HepG2 (cell line): ENCODE measurements around the gene PTGIS. TPM values are rescaled to one million over a fixed set of nuclear protein-coding genes. Genes with fewer than 3 reads are reported as not detected.

Experiments
- KLF15 ChIP-seq: sonication (generic); formaldehyde crosslinking; IDR thresholded peaks from 2 replicates; pipeline ENCODE4 v1.8.1; 2023; ENCODE audit warnings: borderline replicate concordance, mild to moderate bottlenecking, inconsistent platforms, missing genetic modification reagents, mixed read lengths
- MAFF ChIP-seq: IDR thresholded peaks from 2 replicates; pipeline ENCODE4 v1.6.1; 2011; ENCODE audit warnings: low read depth, low read length, improper control_type of control experiment
- NCOA5 ChIP-seq: sonication (generic); formaldehyde crosslinking; IDR thresholded peaks from 2 replicates; pipeline ENCODE4 v1.4.0; 2020; ENCODE audit warnings: missing genetic modification reagents
- TRAFD1 ChIP-seq: sonication (generic); formaldehyde crosslinking; IDR thresholded peaks from 2 replicates; pipeline ENCODE4 v1.5.1; 2020; ENCODE audit warnings: missing genetic modification reagents, mild to moderate bottlenecking, borderline replicate concordance
- TRIM22 ChIP-seq: fragments of 450-650 bp; IDR thresholded peaks from 2 replicates; pipeline ENCODE4 v1.6.1; 2017
- ZNF350 ChIP-seq: sonication (generic); formaldehyde crosslinking; IDR thresholded peaks from 2 replicates; pipeline ENCODE4 v1.4.0; 2020; ENCODE audit warnings: mild to moderate bottlenecking, low read depth, missing genetic modification reagents, borderline replicate concordance
- polyA plus RNA-seq, 8 experiments: library from polyadenylated mRNA; depleted of rRNA in 3 of 8; stranded (reverse) in 7 of 8; unstranded in 1 of 8; fragments of >200 nt; fragmentation: Illumina TruSeq in 4 of 8; extraction: Trizol in 4 of 8; gene quantifications; 2 replicates each; pipeline versions ENCODE4 v1.2.1 to v1.2.3, GENCODE V29; 2011 to 2016; ENCODE audit warnings: low read depth in 4 of 8, missing spikeins in 1 of 8, mixed read lengths in 1 of 8; ENCODE audit not compliant: insufficient read depth in 1 of 8
- total RNA-seq, 5 experiments: library from RNA; depleted of rRNA; stranded (reverse); fragments of >200 nt; fragmentation: Illumina TruSeq; extraction: Trizol; gene quantifications; 2 replicates each; pipeline ENCODE4 v1.2.3, GENCODE V29; 2016; ENCODE audit warnings: low read depth in 1 of 5
- TF ChIP-seq, protein P1 (sequence below): sonication (generic); formaldehyde crosslinking; IDR thresholded peaks from 2 replicates; pipeline ENCODE4 v1.4.0; 2020; ENCODE audit warnings: mild to moderate bottlenecking, missing genetic modification reagents

PTGIS gene
- total and polyA plus RNA-seq, 2 of the 13 experiments (the other 11 are each of a cell fraction or from before 2014, with no cell fraction given) = not detected

GRCh38 chr20:49543071-49543857 is 24.7 kb downstream of the PTGIS start (continued):
- TF ChIP-seq, protein P1, sequence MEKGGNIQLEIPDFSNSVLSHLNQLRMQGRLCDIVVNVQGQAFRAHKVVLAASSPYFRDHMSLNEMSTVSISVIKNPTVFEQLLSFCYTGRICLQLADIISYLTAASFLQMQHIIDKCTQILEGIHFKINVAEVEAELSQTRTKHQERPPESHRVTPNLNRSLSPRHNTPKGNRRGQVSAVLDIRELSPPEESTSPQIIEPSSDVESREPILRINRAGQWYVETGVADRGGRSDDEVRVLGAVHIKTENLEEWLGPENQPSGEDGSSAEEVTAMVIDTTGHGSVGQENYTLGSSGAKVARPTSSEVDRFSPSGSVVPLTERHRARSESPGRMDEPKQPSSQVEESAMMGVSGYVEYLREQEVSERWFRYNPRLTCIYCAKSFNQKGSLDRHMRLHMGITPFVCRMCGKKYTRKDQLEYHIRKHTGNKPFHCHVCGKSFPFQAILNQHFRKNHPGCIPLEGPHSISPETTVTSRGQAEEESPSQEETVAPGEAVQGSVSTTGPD (CRISPR knock-in tag) = no peak
- TF ChIP-seq KLF15 (no peak), NCOA5 (CRISPR knock-in tag) (no peak), ZNF350 (CRISPR knock-in tag) (peak; percentile 52; the same call in 1 of the 2 replicates), MAFF (peak; percentile 79), TRIM22 (no peak), TRAFD1 (CRISPR knock-in tag) (no peak)
